ENCODE data around the gene NRP1.

DNA sequence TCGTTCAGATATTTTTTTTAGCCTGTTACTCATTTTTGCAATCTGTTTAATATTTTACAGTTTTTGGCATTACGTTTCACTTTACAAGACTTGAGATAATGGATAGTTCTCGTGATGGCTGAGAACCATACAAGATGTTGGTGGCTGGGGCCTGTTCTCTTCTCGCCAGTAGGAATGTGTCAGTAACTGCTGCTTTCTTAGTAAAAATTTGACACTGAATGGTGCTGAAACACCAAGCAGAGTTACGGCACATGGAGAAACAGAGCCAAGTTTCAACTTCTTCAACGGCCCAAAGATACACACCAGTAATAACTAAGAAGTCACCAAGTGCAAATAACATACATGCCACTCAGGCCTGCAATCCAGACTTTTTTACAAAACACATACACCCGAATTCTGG lies 130.4 kb downstream of the NRP1 start:
- TF ChIP-seq, protein P1, sequence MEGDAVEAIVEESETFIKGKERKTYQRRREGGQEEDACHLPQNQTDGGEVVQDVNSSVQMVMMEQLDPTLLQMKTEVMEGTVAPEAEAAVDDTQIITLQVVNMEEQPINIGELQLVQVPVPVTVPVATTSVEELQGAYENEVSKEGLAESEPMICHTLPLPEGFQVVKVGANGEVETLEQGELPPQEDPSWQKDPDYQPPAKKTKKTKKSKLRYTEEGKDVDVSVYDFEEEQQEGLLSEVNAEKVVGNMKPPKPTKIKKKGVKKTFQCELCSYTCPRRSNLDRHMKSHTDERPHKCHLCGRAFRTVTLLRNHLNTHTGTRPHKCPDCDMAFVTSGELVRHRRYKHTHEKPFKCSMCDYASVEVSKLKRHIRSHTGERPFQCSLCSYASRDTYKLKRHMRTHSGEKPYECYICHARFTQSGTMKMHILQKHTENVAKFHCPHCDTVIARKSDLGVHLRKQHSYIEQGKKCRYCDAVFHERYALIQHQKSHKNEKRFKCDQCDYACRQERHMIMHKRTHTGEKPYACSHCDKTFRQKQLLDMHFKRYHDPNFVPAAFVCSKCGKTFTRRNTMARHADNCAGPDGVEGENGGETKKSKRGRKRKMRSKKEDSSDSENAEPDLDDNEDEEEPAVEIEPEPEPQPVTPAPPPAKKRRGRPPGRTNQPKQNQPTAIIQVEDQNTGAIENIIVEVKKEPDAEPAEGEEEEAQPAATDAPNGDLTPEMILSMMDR (IDR thresholded peaks at IDR 0.05), result no peak
- TF ChIP-seq POLR2A (IDR thresholded peaks at IDR 0.05), result no peak
- TF ChIP-seq EP300 (IDR thresholded peaks at IDR 0.05), result no peak
